K562 (cell line): ENCODE results near the gene RIPOR1.

Experiments used
- COPS2 ChIP-seq: fragments of 450-650 bp; conservative IDR thresholded peaks from 2 replicates; pipeline ENCODE4 v1.6.1; 2016; ENCODE audit warnings: mild to moderate bottlenecking, moderate library complexity
- KLF13 ChIP-seq: fragments of 450-650 bp; IDR thresholded peaks from 2 replicates; pipeline ENCODE4 v1.6.1; 2016; ENCODE audit warnings: missing genetic modification characterization, low read depth, mild to moderate bottlenecking, missing compliant biosample characterization, moderate library complexity, borderline replicate concordance
- POLR2A ChIP-seq: fragments of 450-650 bp; conservative IDR thresholded peaks from 2 replicates; pipeline ENCODE4 v1.6.1; 2016
- SMARCC2 ChIP-seq: fragments of 450-650 bp; IDR thresholded peaks from 2 replicates; pipeline ENCODE4 v1.6.1; 2017; ENCODE audit warnings: antibody characterized with exemption, moderate library complexity, mild to moderate bottlenecking, low read depth
- TAF7 ChIP-seq: fragments of 450-650 bp; IDR thresholded peaks from 2 replicates; pipeline ENCODE4 v1.6.1; 2016; ENCODE audit warnings: missing genetic modification characterization, missing compliant biosample characterization
- TCF7L2 ChIP-seq: fragments of 150-350 bp; IDR thresholded peaks from 2 replicates; pipeline ENCODE4 v1.6.1; 2016; ENCODE audit warnings: low read depth, mild to moderate bottlenecking, low read length, moderate library complexity
- TF ChIP-seq, protein P1 (sequence below): sonication (generic); formaldehyde crosslinking; IDR thresholded peaks from 2 replicates; pipeline ENCODE4 v1.8.1; 2023; ENCODE audit warnings: mild to moderate bottlenecking, missing genetic modification reagents, moderate library complexity

DNA sequence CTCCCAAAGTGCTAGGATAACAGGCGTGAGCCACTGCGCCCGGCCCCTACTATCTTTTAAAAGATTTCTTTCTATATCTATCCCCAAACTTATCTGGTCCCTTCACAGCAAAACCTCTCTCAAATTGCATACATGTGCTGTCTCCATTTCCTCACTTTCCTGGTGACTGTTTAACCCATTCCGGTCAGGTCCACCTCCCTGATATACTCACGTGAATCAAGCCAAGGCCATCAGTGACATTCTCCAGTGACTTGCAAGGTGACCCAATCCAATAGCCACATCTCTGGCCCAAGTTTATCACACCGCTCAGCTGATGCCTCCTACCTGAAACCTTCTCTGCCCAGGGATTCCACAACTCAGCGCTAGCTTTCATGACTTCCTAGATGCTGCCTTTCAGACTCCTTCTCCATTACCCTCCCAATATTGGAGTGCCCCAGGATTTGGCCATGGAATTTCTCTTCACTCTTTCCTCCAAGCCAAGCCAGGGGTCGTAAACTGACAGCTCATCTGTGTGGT lies 32.3 kb downstream of the RIPOR1 start:
- TF ChIP-seq TAF7 (tag) (no peak), TCF7L2 (no peak), KLF13 (no peak), SMARCC2 (no peak), COPS2 (no peak), POLR2A (no peak)
- TF ChIP-seq, protein P1, sequence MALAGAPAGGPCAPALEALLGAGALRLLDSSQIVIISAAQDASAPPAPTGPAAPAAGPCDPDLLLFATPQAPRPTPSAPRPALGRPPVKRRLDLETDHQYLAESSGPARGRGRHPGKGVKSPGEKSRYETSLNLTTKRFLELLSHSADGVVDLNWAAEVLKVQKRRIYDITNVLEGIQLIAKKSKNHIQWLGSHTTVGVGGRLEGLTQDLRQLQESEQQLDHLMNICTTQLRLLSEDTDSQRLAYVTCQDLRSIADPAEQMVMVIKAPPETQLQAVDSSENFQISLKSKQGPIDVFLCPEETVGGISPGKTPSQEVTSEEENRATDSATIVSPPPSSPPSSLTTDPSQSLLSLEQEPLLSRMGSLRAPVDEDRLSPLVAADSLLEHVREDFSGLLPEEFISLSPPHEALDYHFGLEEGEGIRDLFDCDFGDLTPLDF (CRISPR knock-in tag), result no peak
